Sigmoid colon (tissue), 7 donors: ENCODE data around the gene SPTBN4. TPM values are rescaled to one million over a fixed set of nuclear protein-coding genes. Genes with fewer than 3 reads are reported as not detected.
A peak's percentile ranks its signal among the peaks of the same experiment; 100 is the strongest.

ENCODE experiments used
- DNase-seq: peaks from one replicate; pipeline ENCODE4 v3.0.0-alpha.2; 2019
- H3K27ac ChIP-seq, 4 donors: fragments of 200-600 bp; sonication (generic); one replicate each; pipeline ENCODE4 v1.5.1; 2016 to 2019; ENCODE audit warnings: mild to moderate bottlenecking in 1 of 4
- H3K27me3 ChIP-seq, 3 donors: fragments of 200-600 bp; sonication (generic); one replicate each; pipeline ENCODE4 v1.5.1; 2019; ENCODE audit warnings: mild to moderate bottlenecking in 1 of 3
- H3K36me3 ChIP-seq, 4 donors: fragments of 200-600 bp; sonication (generic); one replicate each; pipeline ENCODE4 v1.5.1; 2016 to 2019
- H3K4me1 ChIP-seq, 4 donors: fragments of 200-600 bp; sonication (generic); one replicate each; pipeline ENCODE4 v1.5.1; 2017 to 2019
- H3K4me3 ChIP-seq, 4 donors: fragments of 200-600 bp; sonication (generic); one replicate each; pipeline ENCODE4 v1.5.1; 2017 to 2019; ENCODE audit warnings: mild to moderate bottlenecking in 2 of 4, moderate library complexity in 1 of 4
- H3K9me3 ChIP-seq, 4 donors: fragments of 200-600 bp in 3 of 4; sonication (generic) in 3 of 4; one replicate each; pipeline versions ENCODE4 v1.5.1 to v1.6.1; 2013 to 2019
- EP300 ChIP-seq, 4 donors: sonication (generic); formaldehyde crosslinking; IDR thresholded peaks; one replicate each; pipeline ENCODE4 v1.6.1; 2017; ENCODE audit warnings: antibody characterized with exemption in 4 of 4
- POLR2A ChIP-seq, 2 donors: fragments of 450-650 bp; IDR thresholded peaks; one replicate each; pipeline ENCODE4 v1.6.1; 2016; ENCODE audit warnings: antibody characterized with exemption in 2 of 2, mild to moderate bottlenecking in 2 of 2, moderate library complexity in 2 of 2
- POLR2AphosphoS5 ChIP-seq, 4 donors: sonication (generic); formaldehyde crosslinking; IDR thresholded peaks; one replicate each; pipeline ENCODE4 v1.6.1; 2017; ENCODE audit warnings: antibody characterized with exemption in 4 of 4
- WGBS, 2 donors: extraction: QIAGEN DNeasy Blood & Tissue Kit; methylation state at CpG; one replicate each; pipeline ENCODE4 v1.1.7; 2013; 5-methylcytosine and 5-hydroxymethylcytosine counted together
- intact Hi-C: fragments of 100-400 bp; cut with DNase I; formaldehyde crosslinking; loops from one replicate; pipeline ENCODE4 v1.15.1; 2023
- polyA plus RNA-seq, 3 donors: library from polyadenylated mRNA; stranded (reverse); fragments of 200-250 nt; gene quantifications; one replicate each; pipeline ENCODE4 v1.2.3, GENCODE V29; 2013
- total RNA-seq, 4 donors: library from RNA; depleted of rRNA; stranded (reverse); fragments of >200 nt; gene quantifications; one replicate each; pipeline ENCODE4 v1.1.0, GENCODE V29; 2016
- TF ChIP-seq, protein P1 (sequence below), 4 experiments: fragments of 450-650 bp in 3 of 4; fragments of 200-600 bp in 1 of 4; IDR thresholded peaks; one replicate each; pipeline ENCODE4 v1.5.1; 2016 to 2019; ENCODE audit warnings: antibody characterized with exemption in 4 of 4, mild to moderate bottlenecking in 3 of 4, moderate library complexity in 2 of 4
- donor health status: healthy with polysubstance abuse.
- donor health status: Bipolar disorder and iron deficiency.
- donor health status: healthy.

Gene SPTBN4
- total and polyA plus RNA-seq, 7 donors, result 0.23 to 5.0 (median 1.8) TPM; not detected in 1

DNA sequence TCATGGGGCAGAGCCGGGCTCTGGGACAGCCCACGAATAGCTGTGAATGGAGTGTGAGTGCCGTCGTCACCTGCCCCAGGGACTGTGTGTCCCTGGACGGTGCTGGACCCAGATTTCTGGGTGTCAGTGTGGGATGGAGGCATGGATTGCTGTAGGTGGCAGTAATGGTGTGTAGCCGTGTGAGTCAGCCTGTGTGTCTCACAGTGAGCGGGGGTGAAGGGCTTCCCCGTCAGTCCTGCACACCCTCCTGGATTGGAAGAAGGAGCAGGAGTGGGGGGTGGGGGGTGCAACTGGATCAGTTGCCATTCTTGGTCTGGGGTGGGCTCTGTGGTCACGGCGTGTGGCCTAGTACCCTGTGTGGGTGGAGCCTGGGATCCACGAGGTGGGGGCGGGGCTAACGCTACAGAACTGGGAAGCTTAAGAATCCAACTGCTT, 127.9 kb downstream of the SPTBN4 start:
- no peak for TF ChIP-seq POLR2A (IDR thresholded peaks at IDR 0.05)
- TF ChIP-seq POLR2AphosphoS5 (IDR thresholded peaks at IDR 0.05), result no peak
- TF ChIP-seq EP300 (IDR thresholded peaks at IDR 0.05), result no peak
- TF ChIP-seq, protein P1, sequence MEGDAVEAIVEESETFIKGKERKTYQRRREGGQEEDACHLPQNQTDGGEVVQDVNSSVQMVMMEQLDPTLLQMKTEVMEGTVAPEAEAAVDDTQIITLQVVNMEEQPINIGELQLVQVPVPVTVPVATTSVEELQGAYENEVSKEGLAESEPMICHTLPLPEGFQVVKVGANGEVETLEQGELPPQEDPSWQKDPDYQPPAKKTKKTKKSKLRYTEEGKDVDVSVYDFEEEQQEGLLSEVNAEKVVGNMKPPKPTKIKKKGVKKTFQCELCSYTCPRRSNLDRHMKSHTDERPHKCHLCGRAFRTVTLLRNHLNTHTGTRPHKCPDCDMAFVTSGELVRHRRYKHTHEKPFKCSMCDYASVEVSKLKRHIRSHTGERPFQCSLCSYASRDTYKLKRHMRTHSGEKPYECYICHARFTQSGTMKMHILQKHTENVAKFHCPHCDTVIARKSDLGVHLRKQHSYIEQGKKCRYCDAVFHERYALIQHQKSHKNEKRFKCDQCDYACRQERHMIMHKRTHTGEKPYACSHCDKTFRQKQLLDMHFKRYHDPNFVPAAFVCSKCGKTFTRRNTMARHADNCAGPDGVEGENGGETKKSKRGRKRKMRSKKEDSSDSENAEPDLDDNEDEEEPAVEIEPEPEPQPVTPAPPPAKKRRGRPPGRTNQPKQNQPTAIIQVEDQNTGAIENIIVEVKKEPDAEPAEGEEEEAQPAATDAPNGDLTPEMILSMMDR (IDR thresholded peaks at IDR 0.05), result no peak

DNA sequence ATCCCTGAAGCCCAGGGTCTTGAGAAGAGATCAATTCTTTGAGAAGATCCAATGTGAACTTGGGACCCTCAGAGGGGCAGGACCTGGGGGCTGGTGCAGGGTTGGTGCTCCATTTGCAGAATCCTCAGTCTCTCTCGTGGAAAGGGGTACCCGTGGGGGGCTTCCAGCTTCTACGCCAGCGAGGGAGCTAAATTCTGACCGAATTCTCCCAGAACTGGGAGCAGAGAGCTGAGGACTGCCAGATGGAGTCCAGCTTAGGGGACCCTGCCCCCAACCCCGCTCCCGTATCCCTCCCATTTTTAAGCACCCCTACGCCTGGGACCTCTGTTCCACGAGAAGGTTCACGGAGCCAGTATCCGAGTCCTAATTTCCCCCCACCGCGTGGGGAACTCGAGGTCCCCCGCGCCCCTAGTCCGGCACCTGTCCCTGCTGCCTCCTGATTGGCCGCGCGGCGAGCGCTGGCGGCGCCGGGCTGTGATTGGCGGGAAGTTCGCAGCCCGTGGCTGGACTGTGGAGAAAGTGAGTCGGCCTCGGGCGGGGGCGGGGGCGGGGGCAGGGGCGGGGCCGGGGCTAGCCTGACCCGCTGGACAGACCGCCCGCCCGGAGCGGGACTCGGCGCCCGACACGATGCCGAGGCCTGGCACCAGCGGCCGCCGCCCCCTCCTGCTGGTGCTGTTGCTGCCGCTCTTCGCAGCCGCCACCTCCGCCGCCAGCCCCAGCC, 130.0 kb downstream of the SPTBN4 start:
- DNase-seq, result peak; percentile 83
- TF ChIP-seq POLR2A (IDR thresholded peaks at IDR 0.05) (no peak), EP300 (IDR thresholded peaks at IDR 0.05) (no peak), POLR2AphosphoS5 (IDR thresholded peaks at IDR 0.05) (no peak)
- TF ChIP-seq, protein P1 (IDR thresholded peaks at IDR 0.05), result no peak
- H3K36me3 ChIP-seq, result no peaks in the 10 kb centered on the region
- WGBS, 2 donors, result 5 to 8% methylated on average over 53 of the region's 53 CpGs
- H3K27me3 ChIP-seq, result peaks cover 9 to 48% (median 47%) of the 10 kb centered on the region in 3 donors
- H3K27ac ChIP-seq, result no peak overlapping the region
- H3K9me3 ChIP-seq, result no peaks in the 10 kb centered on the region
- peak overlapping the region in 3 of 4 donors; percentile 24 to 38 (median 32) for H3K4me3 ChIP-seq
- intact Hi-C loops, result loop anchor here (2.0 to 10.0 kb wide), 2 partner anchors 20 to 292 kb away; partner anchors contain the start of gene SHKBP1
- H3K4me1 ChIP-seq, result peaks cover 0 to 49% (median 47%) of the 10 kb centered on the region in 4 donors

More for the DNA sequence above, 127.9 kb downstream of the SPTBN4 start:
- H3K4me1 ChIP-seq, result peaks cover 0 to 30% (median 28%) of the 10 kb centered on the region in 4 donors
- peaks cover 6 to 37% (median 35%) of the 10 kb centered on the region in 3 donors for H3K27me3 ChIP-seq
- intact Hi-C loops, result loop anchor here (10.0 kb wide), 1 partner anchor 290 kb away; no protein-coding TSS in a partner anchor
- no peak overlapping the region for H3K4me3 ChIP-seq
- WGBS, 2 donors, result 16 to 45% methylated on average over 13 of the region's 13 CpGs
- DNase-seq, result no peak
- no peak overlapping the region for H3K27ac ChIP-seq
- no peaks in the 10 kb centered on the region for H3K9me3 ChIP-seq
- no peaks in the 10 kb centered on the region for H3K36me3 ChIP-seq

DNA sequence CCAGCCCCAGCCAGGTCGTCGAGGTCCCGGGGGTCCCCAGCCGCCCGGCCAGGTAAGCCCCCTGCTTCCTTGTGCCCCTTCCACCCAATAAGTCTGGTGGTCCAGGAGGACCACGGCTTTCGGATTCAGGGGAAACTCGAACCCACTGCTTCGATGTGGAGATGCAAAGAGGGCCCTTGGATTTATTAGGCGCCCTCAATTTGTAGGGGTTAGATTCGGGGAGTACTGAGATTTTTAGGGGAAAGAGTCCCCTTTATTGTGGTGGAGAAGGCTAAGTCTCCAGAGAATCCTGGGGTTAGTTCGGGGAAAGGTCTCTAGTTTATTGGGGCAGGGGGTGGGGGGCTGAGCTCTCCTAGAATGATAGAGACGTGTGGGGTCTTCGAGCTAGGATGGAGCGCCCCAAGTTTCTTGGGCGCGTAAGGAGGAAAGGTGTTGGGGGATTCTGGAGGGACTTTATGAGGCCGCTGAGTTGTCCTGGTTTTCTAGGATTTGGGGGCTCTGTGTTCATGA, 130.6 kb downstream of the SPTBN4 start:
- TF ChIP-seq, protein P1 (IDR thresholded peaks at IDR 0.05), result no peak
- TF ChIP-seq POLR2AphosphoS5 (IDR thresholded peaks at IDR 0.05) (no peak), POLR2A (IDR thresholded peaks at IDR 0.05) (no peak), EP300 (IDR thresholded peaks at IDR 0.05) (no peak)
- peak overlapping the region in 3 of 4 donors; percentile 24 to 38 (median 32) for H3K4me3 ChIP-seq
- peak overlapping the region in 1 of 4 donors; percentile 16 for H3K27ac ChIP-seq
- DNase-seq, result no peak
- H3K27me3 ChIP-seq, result peaks cover 9 to 48% (median 47%) of the 10 kb centered on the region in 3 donors
- no peaks in the 10 kb centered on the region for H3K36me3 ChIP-seq
- H3K4me1 ChIP-seq, result peaks cover 0 to 55% (median 53%) of the 10 kb centered on the region in 4 donors
- intact Hi-C loops, result loop anchor here (2.0 to 10.0 kb wide), 2 partner anchors 21 to 293 kb away; partner anchors contain the start of gene SHKBP1
- 11 to 12% methylated on average over 18 of the region's 18 CpGs for WGBS, 2 donors
- no peaks in the 10 kb centered on the region for H3K9me3 ChIP-seq

DNA sequence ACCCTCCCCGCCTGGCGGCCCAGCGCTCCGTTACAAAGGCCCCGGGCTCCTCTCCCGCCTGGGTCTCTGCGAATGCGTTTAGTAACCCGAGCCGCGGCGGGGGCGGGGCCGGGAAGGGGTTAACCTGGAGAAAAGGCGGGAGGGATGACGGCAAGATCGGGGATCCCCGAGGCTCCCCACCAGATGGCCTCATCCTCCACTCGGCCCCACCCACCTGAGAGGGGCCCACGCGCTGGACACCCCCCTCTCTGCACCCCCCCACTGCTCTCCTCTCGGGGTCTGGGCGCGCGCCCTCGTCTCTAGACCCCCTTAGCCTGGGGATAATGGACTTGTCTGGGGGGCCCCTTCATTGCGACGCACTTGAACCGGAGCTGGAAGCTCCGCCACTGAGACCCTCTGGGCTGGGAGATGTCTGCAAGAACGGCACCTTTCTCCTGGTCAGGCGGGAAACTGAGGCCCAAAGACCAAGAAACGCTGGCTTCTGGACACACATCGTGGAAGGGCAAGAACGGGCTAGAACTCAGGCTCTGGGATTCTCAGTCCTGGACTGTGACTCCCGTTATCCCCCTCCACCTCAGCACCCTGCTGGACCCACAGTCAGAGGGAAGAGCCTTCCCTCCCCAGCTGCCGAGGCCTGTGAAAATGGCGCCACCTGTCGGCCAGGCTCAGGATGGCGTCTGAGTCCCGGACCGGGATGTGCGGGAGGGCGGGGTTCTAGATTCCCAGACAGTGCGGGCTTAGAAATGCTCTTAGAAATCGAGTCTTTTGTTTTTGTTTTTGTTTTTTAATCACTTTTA, 131.5 kb downstream of the SPTBN4 start:
- Histone ChIP-seq H3K36me3 (no peaks in the 10 kb centered on the region), H3K27me3 (peaks cover 9 to 48% (median 47%) of the 10 kb centered on the region in 3 donors), H3K4me1 (peaks cover 0 to 65% (median 62%) of the 10 kb centered on the region in 4 donors), H3K4me3 (peak overlapping the region in 2 of 4 donors; percentile 14 to 38), H3K27ac (peak overlapping the region; percentile 5 to 85 (median 23)), H3K9me3 (no peaks in the 10 kb centered on the region)
- intact Hi-C loops, result loop anchor here (2.0 to 10.0 kb wide), 2 partner anchors 50 to 294 kb away; no protein-coding TSS in a partner anchor
- TF ChIP-seq POLR2AphosphoS5 (IDR thresholded peaks at IDR 0.05) (no peak), POLR2A (IDR thresholded peaks at IDR 0.05) (no peak), EP300 (IDR thresholded peaks at IDR 0.05) (no peak)
- TF ChIP-seq, protein P1 (IDR thresholded peaks at IDR 0.05), result peak; percentile 93 to 97 (median 94)
- DNase-seq, result peak; percentile 95
- 2% methylated on average over 46 of the region's 46 CpGs for WGBS, 2 donors
